Right lobe of liver (tissue), 6 donors: ENCODE data around the gene TCF12. TPM values are rescaled to one million over a fixed set of nuclear protein-coding genes. Genes with fewer than 3 reads are reported as not detected.

Experiments
- ATAC-seq, 4 donors: fragments of 200-7000 bp; cut with Tn5 transposase; one replicate each; pipeline ENCODE4 v1.9.1; 2020; ENCODE audit warnings: mild to moderate bottlenecking in 4 of 4, moderate library complexity in 4 of 4
- DNase-seq, 3 donors: peaks; one replicate each; pipeline ENCODE4 v3.0.0-alpha.2; 2020
- H3K27ac ChIP-seq, 3 donors: fragments of 200-600 bp; one replicate each; pipeline ENCODE4 v1.8.0; 2022
- H3K27me3 ChIP-seq, 2 donors: fragments of 200-600 bp; one replicate each; pipeline ENCODE4 v1.8.0; 2022
- H3K36me3 ChIP-seq, 4 donors: fragments of 200-600 bp; sonication (generic) in 1 of 4; one replicate each; pipeline versions ENCODE4 v1.5.1 to v1.8.0; 2017 to 2022; ENCODE audit warnings: control low read depth in 1 of 4
- H3K4me1 ChIP-seq, 4 donors: fragments of 200-600 bp; sonication (generic) in 1 of 4; one replicate each; pipeline versions ENCODE4 v1.5.1 to v1.8.0; 2017 to 2022; ENCODE audit warnings: control low read depth in 1 of 4
- H3K4me3 ChIP-seq, 3 donors: fragments of 200-600 bp; one replicate each; pipeline ENCODE4 v1.8.0; 2022
- H3K9me3 ChIP-seq, 4 donors: fragments of 200-600 bp; sonication (generic) in 1 of 4; one replicate each; pipeline versions ENCODE4 v1.5.1 to v1.8.0; 2017 to 2022; ENCODE audit warnings: control low read depth in 1 of 4
- CTCF ChIP-seq, 4 donors: fragments of 200-600 bp in 3 of 4; fragments of 450-650 bp in 1 of 4; IDR thresholded peaks; one replicate each; pipeline versions ENCODE4 v1.5.1 to v1.8.0; 2016 to 2022; ENCODE audit warnings: antibody characterized with exemption in 4 of 4, mild to moderate bottlenecking in 2 of 4
- POLR2A ChIP-seq: fragments of 450-650 bp; IDR thresholded peaks from one replicate; pipeline ENCODE4 v1.6.1; 2017; ENCODE audit warnings: antibody characterized with exemption, mild to moderate bottlenecking
- WGBS: methylation state at CpG from one replicate; pipeline ENCODE4 v1.1.6; 2018; ENCODE audit warnings: low coverage, low lambda C conversion rate; ENCODE audit not compliant: insufficient coverage; ENCODE audit errors: missing lambda C conversion rate; 5-methylcytosine and 5-hydroxymethylcytosine counted together
- intact Hi-C, 2 donors: fragments of 100-400 bp; cut with DNase I; formaldehyde crosslinking; loops; one replicate each; pipeline versions ENCODE4 v1.11.2 to v1.14.1; 2022
- total RNA-seq, 6 experiments: library from RNA; depleted of rRNA in 2 of 6; stranded (reverse); fragments of >200 nt in 2 of 6; fragmentation: NEBNext Ultra II Directional in 3 of 6; extraction: Animal tissue kit (Norgen Biotek cat#: 25700) in 3 of 6; gene quantifications; one replicate each; pipeline versions ENCODE4 v1.1.0 to v1.2.4, GENCODE V29; 2016 to 2023
- donor health status: DM: no; HTN: yes; CAD: no.
- donor health status: DM: no; HTN: no; CAD: no.
- donor health status: DM: no; HTN: no; CAD: no.
- donor health status: DM: no; HTN: yes; CAD: no.
- donor health status: DM: no; HTN: yes; CAD: no.

Gene TCF12
- total RNA-seq, 6 experiments from 2014 or later, result 28.9 to 41.9 (median 35.3) TPM

GRCh38 chr15:56934269-56934668, 15.8 kb downstream of the TCF12 start:
- peaks cover 0 to 22% (median 4%) of the 10 kb centered on the region in 4 donors for H3K4me1 ChIP-seq
- TF ChIP-seq CTCF (IDR thresholded peaks at IDR 0.05) (no peak), POLR2A (no peak)
- DNase-seq (no peak), ATAC-seq (no peak)
- no peak overlapping the region for H3K4me3 ChIP-seq
- no peaks in the 10 kb centered on the region for H3K36me3 ChIP-seq
- intact Hi-C loops, result no loop called here
- 52% methylated on average over 5 of the region's 5 CpGs for WGBS
- no peaks in the 10 kb centered on the region for H3K27me3 ChIP-seq
- H3K9me3 ChIP-seq, result no peaks in the 10 kb centered on the region
- no peak overlapping the region for H3K27ac ChIP-seq

- Histone ChIP-seq H3K9me3 (no peaks in the 10 kb centered on the region), H3K36me3 (no peaks in the 10 kb centered on the region), H3K4me3 (no peak overlapping the region), H3K4me1 (peaks cover 0 to 7% (median 0%) of the 10 kb centered on the region in 4 donors), H3K27ac (no peak overlapping the region), H3K27me3 (no peaks in the 10 kb centered on the region)
- ATAC-seq (peak in 1 of 4 donors; percentile 69), DNase-seq (no peak)
- WGBS, result 72% methylated on average over 5 of the region's 5 CpGs
- intact Hi-C loops, result no loop called here
- no peak for TF ChIP-seq CTCF (IDR thresholded peaks at IDR 0.05)
- TF ChIP-seq POLR2A, result no peak
Observed at GRCh38 chr15:56936929-56937328, 18.5 kb downstream of the TCF12 start.

GRCh38 chr15:56939257-56939656, 20.8 kb downstream of the TCF12 start:
- H3K9me3 ChIP-seq, result no peaks in the 10 kb centered on the region
- intact Hi-C loops, result no loop called here
- no peak for DNase-seq
- no peak overlapping the region for H3K27ac ChIP-seq
- TF ChIP-seq POLR2A, result no peak
- TF ChIP-seq CTCF (IDR thresholded peaks at IDR 0.05), result no peak
- H3K27me3 ChIP-seq, result no peaks in the 10 kb centered on the region
- no peak overlapping the region for H3K4me3 ChIP-seq
- H3K36me3 ChIP-seq, result no peaks in the 10 kb centered on the region
- peaks cover 0 to 14% (median 3%) of the 10 kb centered on the region in 4 donors for H3K4me1 ChIP-seq
- no peak for ATAC-seq

GRCh38 chr15:56940388-56940787, 21.9 kb downstream of the TCF12 start:
- Histone ChIP-seq H3K9me3 (no peaks in the 10 kb centered on the region), H3K27me3 (no peaks in the 10 kb centered on the region), H3K4me3 (no peak overlapping the region), H3K4me1 (peaks cover 0 to 20% (median 5%) of the 10 kb centered on the region in 4 donors), H3K27ac (no peak overlapping the region), H3K36me3 (no peaks in the 10 kb centered on the region)
- TF ChIP-seq CTCF (IDR thresholded peaks at IDR 0.05) (no peak), POLR2A (no peak)
- no peak for ATAC-seq
- intact Hi-C loops, result no loop called here
- DNase-seq, result no peak

GRCh38 chr15:56942118-56942517, 23.7 kb downstream of the TCF12 start:
- H3K9me3 ChIP-seq, result no peaks in the 10 kb centered on the region
- H3K4me3 ChIP-seq, result no peak overlapping the region
- DNase-seq (no peak), ATAC-seq (no peak)
- TF ChIP-seq CTCF (IDR thresholded peaks at IDR 0.05), result no peak
- TF ChIP-seq POLR2A, result no peak
- no peaks in the 10 kb centered on the region for H3K36me3 ChIP-seq
- intact Hi-C loops, result no loop called here
- H3K27me3 ChIP-seq, result no peaks in the 10 kb centered on the region
- peaks cover 0 to 20% (median 5%) of the 10 kb centered on the region in 4 donors for H3K4me1 ChIP-seq
- H3K27ac ChIP-seq, result no peak overlapping the region
